ENCODE data around the gene NEK11.

DNA sequence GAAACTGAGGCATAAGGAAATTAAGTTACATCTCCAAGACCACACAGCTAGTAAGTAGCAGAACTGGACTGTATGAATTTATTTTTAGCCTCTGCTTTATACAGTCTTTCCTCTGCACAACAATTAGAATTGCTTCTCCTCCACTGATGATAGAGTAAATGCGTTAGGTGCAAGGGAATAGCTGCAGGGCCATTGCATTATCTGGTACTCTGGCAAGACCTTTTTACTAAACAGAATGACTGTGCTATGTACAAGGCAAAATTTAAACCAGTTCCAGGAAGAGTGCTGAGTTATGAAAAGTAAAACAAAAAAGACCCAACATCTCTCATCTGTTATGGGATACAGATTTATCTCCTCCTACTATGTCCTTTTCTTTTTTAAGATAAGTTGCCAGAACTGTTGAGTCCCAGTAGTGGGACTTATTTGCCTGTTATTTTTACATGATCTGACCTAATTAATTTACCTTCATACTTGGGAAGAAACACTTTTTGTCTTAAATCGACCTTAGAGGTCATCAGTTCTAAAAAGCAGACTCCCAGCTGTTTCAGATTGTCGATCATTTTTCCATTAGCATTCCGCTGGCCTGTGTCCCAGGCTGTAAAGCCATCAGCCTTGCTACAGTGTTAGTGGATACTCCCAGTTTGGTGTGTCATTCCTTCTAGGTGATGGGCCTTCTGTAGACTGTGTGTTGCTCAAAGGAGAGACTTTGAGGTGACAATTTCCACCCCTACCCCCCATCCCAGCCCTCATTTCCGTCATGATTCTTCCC, 207.4 kb downstream of the NEK11 start:
- TF ChIP-seq, protein P1, sequence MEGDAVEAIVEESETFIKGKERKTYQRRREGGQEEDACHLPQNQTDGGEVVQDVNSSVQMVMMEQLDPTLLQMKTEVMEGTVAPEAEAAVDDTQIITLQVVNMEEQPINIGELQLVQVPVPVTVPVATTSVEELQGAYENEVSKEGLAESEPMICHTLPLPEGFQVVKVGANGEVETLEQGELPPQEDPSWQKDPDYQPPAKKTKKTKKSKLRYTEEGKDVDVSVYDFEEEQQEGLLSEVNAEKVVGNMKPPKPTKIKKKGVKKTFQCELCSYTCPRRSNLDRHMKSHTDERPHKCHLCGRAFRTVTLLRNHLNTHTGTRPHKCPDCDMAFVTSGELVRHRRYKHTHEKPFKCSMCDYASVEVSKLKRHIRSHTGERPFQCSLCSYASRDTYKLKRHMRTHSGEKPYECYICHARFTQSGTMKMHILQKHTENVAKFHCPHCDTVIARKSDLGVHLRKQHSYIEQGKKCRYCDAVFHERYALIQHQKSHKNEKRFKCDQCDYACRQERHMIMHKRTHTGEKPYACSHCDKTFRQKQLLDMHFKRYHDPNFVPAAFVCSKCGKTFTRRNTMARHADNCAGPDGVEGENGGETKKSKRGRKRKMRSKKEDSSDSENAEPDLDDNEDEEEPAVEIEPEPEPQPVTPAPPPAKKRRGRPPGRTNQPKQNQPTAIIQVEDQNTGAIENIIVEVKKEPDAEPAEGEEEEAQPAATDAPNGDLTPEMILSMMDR (IDR thresholded peaks at IDR 0.05): no peak
- no peak for TF ChIP-seq POLR2AphosphoS5 (IDR thresholded peaks at IDR 0.05; ENCODE audit: low read depth, low read length)
- TF ChIP-seq RFX5 (IDR thresholded peaks at IDR 0.05; ENCODE audit: low read length): no peak
- no peak for TF ChIP-seq TAF1 (IDR thresholded peaks at IDR 0.05; ENCODE audit: borderline replicate concordance, low read depth, low read length)
- TF ChIP-seq, protein P2, sequence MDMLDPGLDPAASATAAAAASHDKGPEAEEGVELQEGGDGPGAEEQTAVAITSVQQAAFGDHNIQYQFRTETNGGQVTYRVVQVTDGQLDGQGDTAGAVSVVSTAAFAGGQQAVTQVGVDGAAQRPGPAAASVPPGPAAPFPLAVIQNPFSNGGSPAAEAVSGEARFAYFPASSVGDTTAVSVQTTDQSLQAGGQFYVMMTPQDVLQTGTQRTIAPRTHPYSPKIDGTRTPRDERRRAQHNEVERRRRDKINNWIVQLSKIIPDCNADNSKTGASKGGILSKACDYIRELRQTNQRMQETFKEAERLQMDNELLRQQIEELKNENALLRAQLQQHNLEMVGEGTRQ (IDR thresholded peaks at IDR 0.05; ENCODE audit: borderline replicate concordance, low read depth, low read length): no peak
- TF ChIP-seq, protein P3, sequence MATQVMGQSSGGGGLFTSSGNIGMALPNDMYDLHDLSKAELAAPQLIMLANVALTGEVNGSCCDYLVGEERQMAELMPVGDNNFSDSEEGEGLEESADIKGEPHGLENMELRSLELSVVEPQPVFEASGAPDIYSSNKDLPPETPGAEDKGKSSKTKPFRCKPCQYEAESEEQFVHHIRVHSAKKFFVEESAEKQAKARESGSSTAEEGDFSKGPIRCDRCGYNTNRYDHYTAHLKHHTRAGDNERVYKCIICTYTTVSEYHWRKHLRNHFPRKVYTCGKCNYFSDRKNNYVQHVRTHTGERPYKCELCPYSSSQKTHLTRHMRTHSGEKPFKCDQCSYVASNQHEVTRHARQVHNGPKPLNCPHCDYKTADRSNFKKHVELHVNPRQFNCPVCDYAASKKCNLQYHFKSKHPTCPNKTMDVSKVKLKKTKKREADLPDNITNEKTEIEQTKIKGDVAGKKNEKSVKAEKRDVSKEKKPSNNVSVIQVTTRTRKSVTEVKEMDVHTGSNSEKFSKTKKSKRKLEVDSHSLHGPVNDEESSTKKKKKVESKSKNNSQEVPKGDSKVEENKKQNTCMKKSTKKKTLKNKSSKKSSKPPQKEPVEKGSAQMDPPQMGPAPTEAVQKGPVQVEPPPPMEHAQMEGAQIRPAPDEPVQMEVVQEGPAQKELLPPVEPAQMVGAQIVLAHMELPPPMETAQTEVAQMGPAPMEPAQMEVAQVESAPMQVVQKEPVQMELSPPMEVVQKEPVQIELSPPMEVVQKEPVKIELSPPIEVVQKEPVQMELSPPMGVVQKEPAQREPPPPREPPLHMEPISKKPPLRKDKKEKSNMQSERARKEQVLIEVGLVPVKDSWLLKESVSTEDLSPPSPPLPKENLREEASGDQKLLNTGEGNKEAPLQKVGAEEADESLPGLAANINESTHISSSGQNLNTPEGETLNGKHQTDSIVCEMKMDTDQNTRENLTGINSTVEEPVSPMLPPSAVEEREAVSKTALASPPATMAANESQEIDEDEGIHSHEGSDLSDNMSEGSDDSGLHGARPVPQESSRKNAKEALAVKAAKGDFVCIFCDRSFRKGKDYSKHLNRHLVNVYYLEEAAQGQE (IDR thresholded peaks at IDR 0.05; ENCODE audit: low read depth, low read length): no peak
- no peak for TF ChIP-seq NFIC (IDR thresholded peaks at IDR 0.05; ENCODE audit: borderline replicate concordance)
- TF ChIP-seq MXI1 (IDR thresholded peaks at IDR 0.05; ENCODE audit: low read depth, low read length): 0 out of 2 replicates have a peak, but pooled peaks have one; percentile 28
- TF ChIP-seq NRF1 (IDR thresholded peaks at IDR 0.05; ENCODE audit: low read depth, low read length): no peak
- no peak for TF ChIP-seq FOXJ3 (CRISPR knock-in tag; IDR thresholded peaks at IDR 0.05)
- peak in 1 of 2 experiments; percentile 67; a peak in 1 of 4 replicates for TF ChIP-seq EP300 (IDR thresholded peaks at IDR 0.05; ENCODE audit: borderline replicate concordance in 1 of 2, low read depth in 1 of 2, low read length in 1 of 2)

All from SK-N-SH (cell line).